H1 (cell line): ENCODE measurements around the gene RARRES2. TPM values are rescaled to one million over a fixed set of nuclear protein-coding genes. Genes with fewer than 3 reads are reported as not detected.

ENCODE experiments used
- KDM5A ChIP-seq: fragments of 200-600 bp; IDR thresholded peaks from 2 replicates; pipeline ENCODE4 v1.7.1; 2012; ENCODE audit warnings: mild to moderate bottlenecking, low read length, inconsistent platforms, mixed read lengths
- MAX ChIP-seq: IDR thresholded peaks from 2 replicates; pipeline ENCODE4 v1.6.1; 2012; ENCODE audit warnings: inconsistent platforms
- NANOG ChIP-seq: IDR thresholded peaks from 2 replicates; pipeline ENCODE4 v1.6.1; 2011; ENCODE audit warnings: low read length, low read depth, mild to moderate bottlenecking, inconsistent platforms; ENCODE audit not compliant: insufficient read depth, poor library complexity, severe bottlenecking
- polyA plus RNA-seq, 7 experiments: library from polyadenylated mRNA; depleted of rRNA in 3 of 7; stranded (reverse) in 5 of 7; unstranded in 2 of 7; fragments of >200 nt in 5 of 7; fragments of 200-250 nt in 2 of 7; gene quantifications; 1 replicate in 5 of 7; 2 replicates in 1 of 7; 4 replicates in 1 of 7; pipeline versions ENCODE4 v1.2.1 to v1.2.3, GENCODE V29; 2011 to 2013; ENCODE audit warnings: missing spikeins in 2 of 7, mixed read lengths in 2 of 7
- total RNA-seq: library from RNA; stranded (reverse); fragmentation: NEBNext Ultra II Directional; extraction: Animal tissue kit (Norgen Biotek cat#: 25700); gene quantifications from 2 replicates; pipeline ENCODE4 v1.2.1, GENCODE V29; 2021

Gene RARRES2
- total and polyA plus RNA-seq, 2 of the 8 experiments (the other 6 are each of a cell fraction or from before 2014, with no cell fraction given), result 254 to 441 TPM

- no peak for TF ChIP-seq NANOG
- TF ChIP-seq MAX, result no peak
- TF ChIP-seq KDM5A, result no peak
Observed at GRCh38 chr7:150311146-150311545, 30.3 kb downstream of the RARRES2 start (continued).
